NCI-H128 (cell line): ENCODE results near the gene ATOSA.

Source experiments
- DNase-seq: peaks from one replicate; lab custom pipeline; 2025; ENCODE audit not compliant: unreplicated experiment; lab: John Stamatoyannopoulos, UW

The ATOSA gene

GRCh38 chr15:52679232-52680040 lies at the start of gene ATOSA:
Gene ATOSA, minus strand, starts transcription at chr15:52679388. Its CDS starts 1,367 bp downstream, at chr15:52678021.
- DNase-seq: peak; percentile 35

- DNase-seq: no peak
These were observed 49.7 kb upstream of the ATOSA start for GRCh38 chr15:52728899-52729298.

GRCh38 chr15:52727815-52728214 lies 48.6 kb upstream of the ATOSA start:
- no peak for DNase-seq

- no peak for DNase-seq
These were observed 47.0 kb upstream of the ATOSA start for GRCh38 chr15:52726195-52726594.

GRCh38 chr15:52718551-52718950 lies 39.4 kb upstream of the ATOSA start:
- DNase-seq: no peak

GRCh38 chr15:52717924-52718323 lies 38.7 kb upstream of the ATOSA start:
- DNase-seq: no peak

- no peak for DNase-seq
These were observed 38.3 kb upstream of the ATOSA start for GRCh38 chr15:52717481-52717880.

- no peak for DNase-seq
These were observed 37.3 kb upstream of the ATOSA start for GRCh38 chr15:52716536-52716935.

- DNase-seq: no peak
These were observed 36.2 kb upstream of the ATOSA start for GRCh38 chr15:52715411-52715810.

- DNase-seq: no peak
These were observed 35.8 kb upstream of the ATOSA start for GRCh38 chr15:52714968-52715367.

GRCh38 chr15:52710708-52711389 lies 31.7 kb upstream of the ATOSA start:
- no peak for DNase-seq

GRCh38 chr15:52710050-52710707 lies 31.0 kb upstream of the ATOSA start:
- DNase-seq: no peak

- DNase-seq: no peak
These were observed 30.2 kb upstream of the ATOSA start for GRCh38 chr15:52709187-52709981.

- DNase-seq: no peak
These were observed 26.9 kb upstream of the ATOSA start for GRCh38 chr15:52706091-52706490.

- no peak for DNase-seq
These were observed 23.2 kb upstream of the ATOSA start for GRCh38 chr15:52702390-52702789.

GRCh38 chr15:52699457-52699856 lies 20.3 kb upstream of the ATOSA start:
- no peak for DNase-seq

- no peak for DNase-seq
These were observed 19.3 kb upstream of the ATOSA start for GRCh38 chr15:52698514-52698913.

GRCh38 chr15:52697051-52697450 lies 17.9 kb upstream of the ATOSA start:
- DNase-seq: no peak

GRCh38 chr15:52695154-52695553 lies 16.0 kb upstream of the ATOSA start:
- DNase-seq: no peak

- DNase-seq: no peak
These were observed 10.4 kb upstream of the ATOSA start for GRCh38 chr15:52689562-52689961.

GRCh38 chr15:52683580-52683979 lies 4.4 kb upstream of the ATOSA start:
- no peak for DNase-seq
